Measurements from ENCODE around the gene SFMBT2.

DNA sequence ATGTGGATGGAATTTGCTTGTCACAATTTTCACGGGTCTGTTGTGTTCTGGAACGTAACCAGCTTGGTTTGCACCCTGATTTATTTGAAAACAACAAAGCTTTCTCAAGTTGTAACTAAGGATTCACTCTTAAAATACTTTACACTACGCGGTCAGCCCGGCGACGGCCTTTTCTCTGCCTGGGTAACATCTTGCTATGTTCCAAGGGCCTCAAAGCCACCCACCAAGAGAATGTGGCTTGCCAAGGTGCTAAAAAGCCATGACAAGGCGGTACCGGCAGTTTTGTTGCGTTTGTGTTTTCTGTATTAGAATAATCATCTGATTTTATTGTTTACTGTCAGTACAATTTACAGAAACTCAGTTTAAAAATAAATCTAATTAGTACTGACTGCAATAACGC, 220.9 kb downstream of the SFMBT2 start:
- no peak for TF ChIP-seq POLR2A (IDR thresholded peaks at IDR 0.05)
- TF ChIP-seq, protein P1, sequence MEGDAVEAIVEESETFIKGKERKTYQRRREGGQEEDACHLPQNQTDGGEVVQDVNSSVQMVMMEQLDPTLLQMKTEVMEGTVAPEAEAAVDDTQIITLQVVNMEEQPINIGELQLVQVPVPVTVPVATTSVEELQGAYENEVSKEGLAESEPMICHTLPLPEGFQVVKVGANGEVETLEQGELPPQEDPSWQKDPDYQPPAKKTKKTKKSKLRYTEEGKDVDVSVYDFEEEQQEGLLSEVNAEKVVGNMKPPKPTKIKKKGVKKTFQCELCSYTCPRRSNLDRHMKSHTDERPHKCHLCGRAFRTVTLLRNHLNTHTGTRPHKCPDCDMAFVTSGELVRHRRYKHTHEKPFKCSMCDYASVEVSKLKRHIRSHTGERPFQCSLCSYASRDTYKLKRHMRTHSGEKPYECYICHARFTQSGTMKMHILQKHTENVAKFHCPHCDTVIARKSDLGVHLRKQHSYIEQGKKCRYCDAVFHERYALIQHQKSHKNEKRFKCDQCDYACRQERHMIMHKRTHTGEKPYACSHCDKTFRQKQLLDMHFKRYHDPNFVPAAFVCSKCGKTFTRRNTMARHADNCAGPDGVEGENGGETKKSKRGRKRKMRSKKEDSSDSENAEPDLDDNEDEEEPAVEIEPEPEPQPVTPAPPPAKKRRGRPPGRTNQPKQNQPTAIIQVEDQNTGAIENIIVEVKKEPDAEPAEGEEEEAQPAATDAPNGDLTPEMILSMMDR (IDR thresholded peaks at IDR 0.05), result no peak
